ENCODE results near the gene DCHS1. TPM values are rescaled to one million over a fixed set of nuclear protein-coding genes. Genes with fewer than 3 reads are reported as not detected.

Gene DCHS1
- total and polyA plus RNA-seq, 9 of the 15 experiments (the other 6 are each of a cell fraction or from before 2014, with no cell fraction given) = 0.04 to 0.49 (median 0.14) TPM; not detected in 2

- POLR2A ChIA-PET = interaction anchor here (0.6 to 2.8 kb wide), 11 partner anchors 9 to 119 kb away, joined by 3 to 17 read pairs (median 5); partner anchors contain the start of genes ILK and MRPL17
- Histone ChIP-seq H3K4me1 (replicated peaks in 1 of 2; ENCODE audit: control insufficient read depth in 2 of 2, insufficient read depth in 2 of 2, low read length in 2 of 2) (peaks cover 8 to 36% of the 10 kb centered on the region in 2 experiments), H3K27me3 (ENCODE audit: control insufficient read depth in 2 of 2, insufficient read depth in 2 of 2, low read length in 2 of 2) (peaks cover 0 to 9% of the 10 kb centered on the region in 2 experiments; a peak in 1 of 5 replicates), H2AFZ (ENCODE audit: low read depth, low read length) (peak within 1 kb of the TSS; percentile 95), H3K27ac (ENCODE audit: extremely low read depth, low read depth, low read length) (peak within 1 kb of the TSS; percentile 86), H3K36me3 (ENCODE audit: control insufficient read depth, insufficient read depth, low read length) (peaks cover 19% of the 10 kb centered on the region; the same call in 2 of the 3 replicates), H3K4me2 (ENCODE audit: insufficient read depth, low read length) (peak within 1 kb of the TSS; percentile 100), H3K79me2 (ENCODE audit: control insufficient read depth, insufficient read depth, low read length) (peaks cover 8% of the 10 kb centered on the region), H4K20me1 (replicated peaks; ENCODE audit: control insufficient read depth, insufficient read depth, low read length) (no peaks in the 10 kb centered on the region), H3K4me3 (peak within 1 kb of the TSS; percentile 71), H3K9me3 (replicated peaks; ENCODE audit: control insufficient read depth, insufficient read depth, low read depth, low read length) (no peaks in the 10 kb centered on the region), H3K9me1 (ENCODE audit: control insufficient read depth, insufficient read depth, low read length) (no peaks in the 10 kb centered on the region), H3K9ac (ENCODE audit: insufficient read depth in 1 of 2, low read depth in 2 of 2, low read length in 2 of 2) (peak within 1 kb of the TSS; percentile 91 to 93)
- peak; percentile 92 to 97 (median 94) for DNase-seq (ENCODE audit: extremely low read depth in 1 of 4, low spot score in 3 of 4)
- under 1% methylated on average over 16 of the region's 16 CpGs for WGBS (ENCODE audit: insufficient coverage, low coverage, missing lambda C conversion rate)
- no TSS peak for BruUV-seq (replicated peaks)
- intact Hi-C loops (cut with micrococcal nuclease) (loop anchor here (2.0 to 5.0 kb wide), 2 partner anchors 20 to 87 kb away; no protein-coding TSS in a partner anchor), in situ Hi-C loops (cut with MboI) (no loop called here)
- CTCF ChIA-PET (ENCODE audit: low intra/inter-chr PET ratio) = no interaction called here
- peak; percentile 97 for ATAC-seq
- peak; percentile 100 for FAIRE-seq
- TF ChIP-seq NR2C1 (IDR thresholded peaks at IDR 0.05) (peak; percentile 9; the same call in 1 of the 2 replicates), NR2C1 (tag; IDR thresholded peaks at IDR 0.05) (no peak), CEBPB (tag; IDR thresholded peaks at IDR 0.05) (no peak), FOS (IDR thresholded peaks at IDR 0.05; ENCODE audit: extremely low read depth, insufficient read length) (peak; percentile 88), PML (IDR thresholded peaks at IDR 0.05; ENCODE audit: low read length) (0 out of 2 replicates have a peak, but pooled peaks have one; percentile 27), HDGF (IDR thresholded peaks at IDR 0.05) (no peak), ZNF551 (CRISPR knock-in tag; IDR thresholded peaks at IDR 0.05) (no peak), ZKSCAN1 (IDR thresholded peaks at IDR 0.05; ENCODE audit: low read depth, low read length) (no peak), LEF1 (IDR thresholded peaks at IDR 0.05) (no peak), KLF16 (IDR thresholded peaks at IDR 0.05) (no peak), ESRRB (CRISPR knock-in tag; IDR thresholded peaks at IDR 0.05; ENCODE audit: borderline replicate concordance) (no peak), ZNF584 (CRISPR knock-in tag; IDR thresholded peaks at IDR 0.05; ENCODE audit: low read depth) (no peak), ZNF263 (CRISPR knock-in tag; IDR thresholded peaks at IDR 0.05; ENCODE audit: borderline replicate concordance) (peak; percentile 23; the same call in 1 of the 2 replicates), MCM7 (IDR thresholded peaks at IDR 0.05) (no peak), HDAC6 (IDR thresholded peaks at IDR 0.05; ENCODE audit: low read depth, low read length) (no peak), NR3C1 (CRISPR knock-in tag; IDR thresholded peaks at IDR 0.05) (no peak), USF1 (CRISPR knock-in tag; IDR thresholded peaks at IDR 0.05) (peak; percentile 99), TSC22D4 (tag; IDR thresholded peaks at IDR 0.05) (no peak), SMARCE1 (IDR thresholded peaks at IDR 0.05) (0 out of 2 replicates have a peak, but pooled peaks have one; percentile 17)
- TF ChIP-seq, protein P1, sequence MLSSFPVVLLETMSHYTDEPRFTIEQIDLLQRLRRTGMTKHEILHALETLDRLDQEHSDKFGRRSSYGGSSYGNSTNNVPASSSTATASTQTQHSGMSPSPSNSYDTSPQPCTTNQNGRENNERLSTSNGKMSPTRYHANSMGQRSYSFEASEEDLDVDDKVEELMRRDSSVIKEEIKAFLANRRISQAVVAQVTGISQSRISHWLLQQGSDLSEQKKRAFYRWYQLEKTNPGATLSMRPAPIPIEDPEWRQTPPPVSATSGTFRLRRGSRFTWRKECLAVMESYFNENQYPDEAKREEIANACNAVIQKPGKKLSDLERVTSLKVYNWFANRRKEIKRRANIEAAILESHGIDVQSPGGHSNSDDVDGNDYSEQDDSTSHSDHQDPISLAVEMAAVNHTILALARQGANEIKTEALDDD (IDR thresholded peaks at IDR 0.05) = no peak
- TF ChIP-seq, protein P2, sequence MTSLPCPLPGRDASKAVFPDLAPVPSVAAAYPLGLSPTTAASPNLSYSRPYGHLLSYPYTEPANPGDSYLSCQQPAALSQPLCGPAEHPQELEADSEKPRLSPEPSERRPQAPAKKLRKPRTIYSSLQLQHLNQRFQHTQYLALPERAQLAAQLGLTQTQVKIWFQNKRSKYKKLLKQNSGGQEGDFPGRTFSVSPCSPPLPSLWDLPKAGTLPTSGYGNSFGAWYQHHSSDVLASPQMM (CRISPR knock-in tag; IDR thresholded peaks at IDR 0.05) = no peak
These were observed 36.4 kb downstream of the DCHS1 start, which contains the start of gene TPP1 for GRCh38 chr11:6619004-6619745. TSS of gene TPP1 (minus strand) at chr11:6619422. CDS start at chr11:6619400, 22 bp downstream.

Data from K562 (cell line).